GM10266 (cell line): ENCODE measurements around the gene PAX2.

Experiments
- DNase-seq: peaks from one replicate; pipeline ENCODE4 v3.0.0; 2012; ENCODE audit errors: extremely low spot score
- CTCF ChIP-seq: IDR thresholded peaks from 2 replicates; pipeline ENCODE4 v1.5.1; 2012; ENCODE audit warnings: mild to moderate bottlenecking, low read depth; ENCODE audit not compliant: control insufficient read depth, insufficient read depth; ENCODE audit errors: missing control alignments

PAX2 gene

DNA sequence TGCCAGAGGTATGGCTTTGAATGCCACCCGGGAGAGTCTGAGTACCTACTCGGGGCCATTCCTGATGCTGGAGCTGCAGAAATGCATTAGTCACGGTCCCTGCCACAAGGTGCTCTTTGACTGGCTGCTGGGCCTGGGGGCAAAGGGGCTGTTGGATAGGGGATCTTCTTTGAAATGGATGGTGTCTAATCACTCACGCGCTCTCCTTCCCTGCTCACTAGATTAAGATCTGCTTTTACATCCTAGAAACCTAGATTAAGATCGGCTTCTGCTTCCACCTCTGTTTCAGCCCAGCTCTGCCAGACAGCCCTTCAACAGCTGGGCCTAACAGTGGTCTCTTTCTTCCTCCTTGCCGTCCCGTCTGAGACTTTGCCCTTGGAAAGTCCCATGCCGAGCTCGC lies 57.2 kb downstream of the PAX2 start:
- no peak for DNase-seq
- TF ChIP-seq CTCF = no peak

GRCh38 chr10:100803492-100803891 lies 58.1 kb downstream of the PAX2 start:
- no peak for DNase-seq
- no peak for TF ChIP-seq CTCF

DNA sequence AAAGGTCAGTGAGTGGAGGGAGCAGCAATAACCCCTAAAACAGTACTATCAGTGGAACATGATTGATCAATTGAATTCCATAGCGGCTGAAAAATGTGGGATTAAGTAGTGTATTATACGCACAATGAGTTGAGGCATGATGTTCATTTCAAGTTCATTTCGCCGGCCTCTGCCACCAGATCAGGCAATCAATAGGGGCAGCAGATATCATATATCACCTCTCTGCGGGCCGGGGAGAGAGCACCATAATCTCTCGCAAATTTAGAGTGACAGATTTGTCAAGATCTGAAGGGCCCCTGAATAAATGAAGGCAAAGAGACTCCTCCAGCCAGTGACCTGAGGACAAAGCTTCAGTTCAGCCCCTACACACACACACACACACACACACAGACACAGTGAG lies 58.5 kb downstream of the PAX2 start:
- no peak for TF ChIP-seq CTCF
- DNase-seq = no peak

DNA sequence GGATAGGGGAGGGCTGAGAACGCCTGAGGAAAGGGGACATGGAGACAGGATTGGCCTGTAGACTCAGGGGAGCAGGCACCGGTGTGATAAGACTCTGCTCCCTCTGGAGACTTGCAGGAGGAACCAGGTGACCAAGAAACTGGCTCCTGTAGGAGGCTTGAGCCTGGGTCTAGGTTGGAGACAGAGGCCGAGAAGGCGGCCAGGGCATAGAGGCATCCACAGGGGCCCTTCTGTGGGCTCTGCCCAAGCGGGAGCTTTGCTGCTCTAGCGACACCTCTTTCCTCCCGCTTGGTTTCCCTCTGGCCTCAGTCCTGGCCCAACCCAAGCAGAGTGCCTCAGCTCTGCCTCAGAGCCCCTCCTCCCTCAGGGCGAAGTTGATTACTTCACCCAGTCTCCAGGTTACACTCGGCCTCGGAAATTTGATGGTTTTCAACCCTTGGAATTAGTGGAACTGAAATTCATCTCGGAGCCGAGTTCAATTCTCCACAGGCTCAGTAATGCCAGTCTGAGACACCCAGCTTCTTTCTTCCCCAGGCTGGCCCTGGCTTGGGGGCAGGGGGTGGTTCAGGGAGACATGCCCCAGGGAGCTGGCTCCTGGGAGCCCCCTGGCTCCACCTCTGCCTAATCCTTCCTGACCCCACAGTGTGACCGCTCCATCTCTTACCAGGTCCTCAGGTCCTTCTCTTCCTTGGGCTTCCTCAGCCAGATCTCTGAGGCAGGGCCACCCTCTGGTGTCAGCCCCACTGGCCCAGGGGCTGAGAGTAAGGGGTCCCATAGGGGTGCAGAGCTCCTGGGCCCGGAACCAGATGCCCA lies 60.4 kb downstream of the PAX2 start:
- no peak for TF ChIP-seq CTCF
- no peak for DNase-seq

DNA sequence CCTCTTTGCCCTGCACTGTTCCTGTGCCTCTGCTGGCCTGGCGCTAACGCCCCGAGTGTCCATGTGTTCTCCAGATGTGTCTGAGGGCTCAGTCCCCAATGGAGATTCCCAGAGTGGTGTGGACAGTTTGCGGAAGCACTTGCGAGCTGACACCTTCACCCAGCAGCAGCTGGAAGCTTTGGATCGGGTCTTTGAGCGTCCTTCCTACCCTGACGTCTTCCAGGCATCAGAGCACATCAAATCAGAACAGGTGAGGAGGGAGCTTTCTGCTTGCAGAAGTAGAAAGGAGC lies 60.9 kb downstream of the PAX2 start:
- TF ChIP-seq CTCF = no peak
- DNase-seq = no peak

- no peak for DNase-seq
- no peak for TF ChIP-seq CTCF
Measured at GRCh38 chr10:100807241-100807951, 62.0 kb downstream of the PAX2 start.

DNA sequence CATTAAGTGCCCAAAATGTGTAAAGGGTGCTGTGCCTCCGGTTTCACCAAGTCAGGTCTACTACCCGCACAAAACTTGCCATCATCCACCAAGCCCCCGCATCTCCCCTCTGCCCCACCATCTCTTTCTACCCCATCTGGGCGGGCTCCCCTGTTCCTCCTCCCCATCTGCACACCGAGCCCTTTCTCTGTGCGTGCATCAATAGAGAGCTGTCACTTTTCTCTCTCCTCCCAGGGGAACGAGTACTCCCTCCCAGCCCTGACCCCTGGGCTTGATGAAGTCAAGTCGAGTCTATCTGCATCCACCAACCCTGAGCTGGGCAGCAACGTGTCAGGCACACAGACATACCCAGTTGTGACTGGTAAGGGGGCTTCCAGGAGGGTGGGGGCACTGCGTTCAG lies 63.5 kb downstream of the PAX2 start:
- TF ChIP-seq CTCF = no peak
- no peak for DNase-seq
